Upper lobe of left lung (tissue), 4 donors: ENCODE measurements around the gene TPGS2.

ENCODE experiments used
- CTCF ChIP-seq, 6 experiments: fragments of 450-650 bp in 4 of 6; fragments of 200-600 bp in 2 of 6; sonication (generic) in 2 of 6; IDR thresholded peaks; one replicate each; pipeline ENCODE4 v1.5.1; 2016 to 2019; ENCODE audit warnings: antibody characterized with exemption in 6 of 6
- EP300 ChIP-seq, 4 donors: sonication (generic); formaldehyde crosslinking; IDR thresholded peaks; one replicate each; pipeline ENCODE4 v1.5.1; 2017; ENCODE audit warnings: antibody characterized with exemption in 4 of 4, control low read depth in 2 of 4

DNA sequence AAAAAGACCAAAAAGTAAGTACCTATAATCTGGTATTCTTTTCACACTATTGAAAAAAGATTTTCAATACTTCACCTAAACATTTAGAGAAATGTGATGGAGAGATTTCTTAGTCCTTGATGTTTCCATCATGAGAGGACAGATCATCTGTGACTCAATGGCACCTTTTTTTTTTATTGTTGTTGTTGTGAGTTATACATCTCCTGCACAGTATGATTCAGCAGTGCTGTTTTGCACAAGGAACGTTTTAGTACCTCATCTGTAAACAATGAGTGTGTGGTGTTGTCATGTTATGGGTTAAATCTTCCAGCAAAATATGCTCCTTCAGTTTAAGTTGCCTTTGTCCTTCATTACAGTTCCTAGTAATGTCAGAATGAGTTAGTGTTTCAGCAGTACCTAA lies 2.3 kb upstream of the TPGS2 start:
- no peak for TF ChIP-seq EP300 (IDR thresholded peaks at IDR 0.05)
- no peak for TF ChIP-seq CTCF (IDR thresholded peaks at IDR 0.05)
